Left ventricle myocardium inferior (tissue), 1 donor: ENCODE data around the gene PCDHGB6. TPM values are rescaled to one million over a fixed set of nuclear protein-coding genes. Genes with fewer than 3 reads are reported as not detected.
"Not testable (repeated sequence)": the region's sequence is repeated elsewhere in the genome, so short reads cannot be mapped to it uniquely, and the experiment has no call there.

Experiments used
- DNase-seq: peaks from one replicate; pipeline ENCODE4 v3.0.0-alpha.2; 2020
- H3K27ac ChIP-seq: fragments of 200-600 bp; replicated peaks from 2 replicates; pipeline ENCODE4 v1.8.0; 2021
- H3K27me3 ChIP-seq: fragments of 200-600 bp; 2 replicates; pipeline ENCODE4 v1.8.0; 2021; ENCODE audit warnings: low read depth
- H3K36me3 ChIP-seq: fragments of 200-600 bp; 2 replicates; pipeline ENCODE4 v1.8.0; 2021
- H3K4me1 ChIP-seq: fragments of 200-600 bp; 2 replicates; pipeline ENCODE4 v1.8.0; 2021
- H3K4me3 ChIP-seq: fragments of 200-600 bp; 2 replicates; pipeline ENCODE4 v1.8.0; 2021; ENCODE audit warnings: mild to moderate bottlenecking, moderate library complexity
- H3K9me3 ChIP-seq: fragments of 200-600 bp; replicated peaks from 2 replicates; pipeline ENCODE4 v1.8.0; 2021
- CTCF ChIP-seq: fragments of 200-600 bp; IDR thresholded peaks from 2 replicates; pipeline ENCODE4 v1.8.0; 2021; ENCODE audit warnings: antibody characterized with exemption, mild to moderate bottlenecking, borderline replicate concordance
- intact Hi-C: fragments of 100-400 bp; cut with micrococcal nuclease; formaldehyde crosslinking; loops from one replicate; pipeline ENCODE4 v1.11.0; 2022
- total RNA-seq: library from RNA; stranded (reverse); fragmentation: NEBNext Ultra II Directional; extraction: Animal tissue kit (Norgen Biotek cat#: 25700); gene quantifications from one replicate; pipeline ENCODE4 v1.2.1, GENCODE V29; 2021
- donor health status: DM: no; HTN: yes; CAD: no; lungs with severe emphysema.

The PCDHGB6 gene
- total RNA-seq, 1 donor from 2014 or later: 5.0 TPM

GRCh38 chr5:141387557-141388311, 20.1 kb upstream of the PCDHGB6 start, which contains the start of gene PCDHGB4:
PCDHGB4 (plus strand) TSS chr5:141387698; CDS start chr5:141387885, 187 bp downstream.
- H3K27ac ChIP-seq, H3K27me3 ChIP-seq, intact Hi-C loops: not testable (repeated sequence)
- H3K36me3 ChIP-seq: peaks cover 33% of the 10 kb centered on the region
- peak within 1 kb of the TSS; percentile 55 for H3K4me3 ChIP-seq
- DNase-seq: peak; percentile 42
- H3K4me1 ChIP-seq: peaks cover 30% of the 10 kb centered on the region
- H3K9me3 ChIP-seq: peaks cover 96% of the 10 kb centered on the region
- TF ChIP-seq CTCF: peak; percentile 71

GRCh38 chr5:141388661-141389060, 19.2 kb upstream of the PCDHGB6 start:
- Histone ChIP-seq H3K27me3 (no peaks in the 10 kb centered on the region), H3K4me1 (peaks cover 29% of the 10 kb centered on the region), H3K27ac (no peak overlapping the region), H3K9me3 (peaks cover 96% of the 10 kb centered on the region), H3K4me3 (no peak overlapping the region), H3K36me3 (peaks cover 38% of the 10 kb centered on the region)
- intact Hi-C loops: no loop called here
- no peak for TF ChIP-seq CTCF
- DNase-seq: no peak

GRCh38 chr5:141389153-141390042, 18.4 kb upstream of the PCDHGB6 start:
- TF ChIP-seq CTCF: no peak
- intact Hi-C loops: no loop called here
- DNase-seq: no peak
- H3K4me3 ChIP-seq: no peak overlapping the region
- peaks cover 96% of the 10 kb centered on the region for H3K9me3 ChIP-seq
- H3K36me3 ChIP-seq: peaks cover 42% of the 10 kb centered on the region
- no peak overlapping the region for H3K27ac ChIP-seq
- H3K27me3 ChIP-seq: no peaks in the 10 kb centered on the region
- peaks cover 29% of the 10 kb centered on the region for H3K4me1 ChIP-seq

GRCh38 chr5:141392429-141393198, 15.2 kb upstream of the PCDHGB6 start, which contains the start of gene PCDHGA8:
PCDHGA8 (plus strand) TSS chr5:141392633; CDS start chr5:141392814, 181 bp downstream.
- Histone ChIP-seq H3K27me3 (no peaks in the 10 kb centered on the region), H3K4me3 (no peak within 1 kb of the TSS), H3K9me3 (peaks cover 93% of the 10 kb centered on the region), H3K4me1 (peaks cover 29% of the 10 kb centered on the region), H3K36me3 (peaks cover 35% of the 10 kb centered on the region), H3K27ac (no peak within 1 kb of the TSS)
- no peak for DNase-seq
- intact Hi-C loops: no loop called here
- peak; percentile 39 for TF ChIP-seq CTCF

GRCh38 chr5:141393267-141393666, 14.6 kb upstream of the PCDHGB6 start:
- Histone ChIP-seq H3K4me1 (peaks cover 27% of the 10 kb centered on the region), H3K9me3 (peaks cover 94% of the 10 kb centered on the region), H3K27me3 (no peaks in the 10 kb centered on the region), H3K27ac (no peak overlapping the region), H3K4me3 (no peak overlapping the region), H3K36me3 (peaks cover 35% of the 10 kb centered on the region)
- no peak for DNase-seq
- intact Hi-C loops: no loop called here
- no peak for TF ChIP-seq CTCF

- DNase-seq, intact Hi-C loops, H3K4me3 ChIP-seq, H3K27me3 ChIP-seq, H3K27ac ChIP-seq: not testable (repeated sequence)
- H3K4me1 ChIP-seq: peaks cover 32% of the 10 kb centered on the region
- peaks cover 30% of the 10 kb centered on the region for H3K36me3 ChIP-seq
- peaks cover 93% of the 10 kb centered on the region for H3K9me3 ChIP-seq
Measured at GRCh38 chr5:141394401-141395187, 13.2 kb upstream of the PCDHGB6 start.
